Fibroblast of villous mesenchyme (primary cell): ENCODE data around the gene CHAT. TPM values are rescaled to one million over a fixed set of nuclear protein-coding genes. Genes with fewer than 3 reads are reported as not detected.

Source experiments
- DNase-seq: peaks from one replicate; pipeline ENCODE4 v3.0.0-alpha.2; 2010; ENCODE audit warnings: low read depth
- H3K4me3 ChIP-seq: 2 replicates; pipeline ENCODE4 v1.5.1; 2011; ENCODE audit warnings: low read depth, mild to moderate bottlenecking, low read length
- total RNA-seq: library from RNA; depleted of rRNA; stranded (reverse); fragments of >200 nt; gene quantifications from 2 replicates; pipeline ENCODE4 v1.2.3, GENCODE V29; 2012
- TF ChIP-seq, protein P1 (sequence below): IDR thresholded peaks from 2 replicates; pipeline ENCODE4 v1.5.1; 2012; ENCODE audit warnings: low read depth, mild to moderate bottlenecking, low read length; ENCODE audit not compliant: insufficient read depth

CHAT gene
- total RNA-seq, 1 donor: not detected

- TF ChIP-seq, protein P1, sequence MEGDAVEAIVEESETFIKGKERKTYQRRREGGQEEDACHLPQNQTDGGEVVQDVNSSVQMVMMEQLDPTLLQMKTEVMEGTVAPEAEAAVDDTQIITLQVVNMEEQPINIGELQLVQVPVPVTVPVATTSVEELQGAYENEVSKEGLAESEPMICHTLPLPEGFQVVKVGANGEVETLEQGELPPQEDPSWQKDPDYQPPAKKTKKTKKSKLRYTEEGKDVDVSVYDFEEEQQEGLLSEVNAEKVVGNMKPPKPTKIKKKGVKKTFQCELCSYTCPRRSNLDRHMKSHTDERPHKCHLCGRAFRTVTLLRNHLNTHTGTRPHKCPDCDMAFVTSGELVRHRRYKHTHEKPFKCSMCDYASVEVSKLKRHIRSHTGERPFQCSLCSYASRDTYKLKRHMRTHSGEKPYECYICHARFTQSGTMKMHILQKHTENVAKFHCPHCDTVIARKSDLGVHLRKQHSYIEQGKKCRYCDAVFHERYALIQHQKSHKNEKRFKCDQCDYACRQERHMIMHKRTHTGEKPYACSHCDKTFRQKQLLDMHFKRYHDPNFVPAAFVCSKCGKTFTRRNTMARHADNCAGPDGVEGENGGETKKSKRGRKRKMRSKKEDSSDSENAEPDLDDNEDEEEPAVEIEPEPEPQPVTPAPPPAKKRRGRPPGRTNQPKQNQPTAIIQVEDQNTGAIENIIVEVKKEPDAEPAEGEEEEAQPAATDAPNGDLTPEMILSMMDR: no peak
- no peak overlapping the region for H3K4me3 ChIP-seq
- no peak for DNase-seq
These were observed 13.9 kb downstream of the CHAT start for GRCh38 chr10:49627644-49628247.

DNA sequence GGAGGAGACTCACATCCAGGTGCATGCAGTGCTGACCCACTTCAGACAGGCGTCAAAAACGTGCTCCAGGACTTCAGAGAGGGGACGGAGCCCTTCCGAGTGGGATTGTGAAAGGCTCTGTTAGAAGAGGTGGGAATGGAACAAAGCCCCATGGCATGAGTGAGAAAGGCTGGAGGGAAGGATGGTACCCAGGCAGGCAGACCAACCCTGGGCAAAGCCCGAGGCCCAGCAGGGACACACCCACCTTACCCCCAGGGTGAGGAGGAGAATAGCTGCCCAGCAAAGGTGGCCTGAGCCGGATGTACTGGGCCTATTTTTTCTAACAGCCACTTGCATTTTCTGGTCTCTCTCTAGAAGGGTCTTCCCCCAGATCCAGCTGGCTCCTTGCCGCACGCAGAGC is 14.8 kb downstream of the CHAT start:
- TF ChIP-seq, protein P1: no peak
- DNase-seq: no peak
- no peak overlapping the region for H3K4me3 ChIP-seq

- DNase-seq: no peak
- no peak overlapping the region for H3K4me3 ChIP-seq
- TF ChIP-seq, protein P1: no peak
These were observed 15.6 kb downstream of the CHAT start for GRCh38 chr10:49629431-49629881.

GRCh38 chr10:49631975-49632374 is 18.1 kb downstream of the CHAT start:
- no peak for DNase-seq
- H3K4me3 ChIP-seq: no peak overlapping the region
- TF ChIP-seq, protein P1: no peak

DNA sequence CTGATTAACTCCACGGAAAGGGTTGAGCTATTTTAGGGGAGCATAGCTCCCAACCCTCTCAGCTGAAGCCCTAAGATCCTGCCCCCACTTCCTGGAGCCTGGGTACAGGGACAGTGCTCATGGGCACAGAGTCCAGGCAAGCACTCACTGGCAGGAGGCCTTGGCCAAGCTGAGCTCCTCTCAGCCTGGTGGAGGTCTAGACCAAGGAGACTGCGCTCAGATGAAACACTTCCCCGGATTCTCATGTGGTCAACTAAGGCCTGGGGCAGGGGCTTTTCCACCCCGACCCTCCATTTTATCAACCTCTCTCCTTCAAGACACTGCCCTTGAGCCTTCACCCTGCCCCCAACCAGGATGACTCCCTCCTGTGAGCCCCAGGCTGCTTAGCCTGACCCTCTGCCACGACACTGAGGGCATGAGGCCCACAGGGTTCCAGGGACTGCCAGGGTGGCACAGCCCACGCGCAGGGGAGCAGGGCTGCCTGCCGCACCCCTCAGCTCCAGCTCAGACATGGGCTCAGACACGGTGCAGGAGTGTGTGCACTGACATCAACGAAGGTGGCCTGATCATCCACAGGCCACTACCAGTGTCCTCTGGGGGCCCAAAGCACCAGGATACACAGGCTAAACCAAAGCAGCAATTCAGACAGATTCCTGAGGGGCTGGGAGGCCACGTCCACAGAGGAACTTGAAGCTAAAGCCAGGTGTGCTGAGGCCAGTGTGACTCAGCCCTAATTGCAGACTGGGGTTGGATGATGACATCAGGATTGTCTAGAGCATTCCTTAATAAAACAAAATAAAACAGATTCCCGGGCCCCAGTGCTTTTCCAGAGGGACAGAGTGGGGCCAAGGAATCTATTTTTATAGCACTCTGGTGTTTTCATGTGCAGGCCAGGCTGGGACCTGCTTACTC is 18.8 kb downstream of the CHAT start:
- no peak for DNase-seq
- H3K4me3 ChIP-seq: no peak overlapping the region
- TF ChIP-seq, protein P1: no peak

DNA sequence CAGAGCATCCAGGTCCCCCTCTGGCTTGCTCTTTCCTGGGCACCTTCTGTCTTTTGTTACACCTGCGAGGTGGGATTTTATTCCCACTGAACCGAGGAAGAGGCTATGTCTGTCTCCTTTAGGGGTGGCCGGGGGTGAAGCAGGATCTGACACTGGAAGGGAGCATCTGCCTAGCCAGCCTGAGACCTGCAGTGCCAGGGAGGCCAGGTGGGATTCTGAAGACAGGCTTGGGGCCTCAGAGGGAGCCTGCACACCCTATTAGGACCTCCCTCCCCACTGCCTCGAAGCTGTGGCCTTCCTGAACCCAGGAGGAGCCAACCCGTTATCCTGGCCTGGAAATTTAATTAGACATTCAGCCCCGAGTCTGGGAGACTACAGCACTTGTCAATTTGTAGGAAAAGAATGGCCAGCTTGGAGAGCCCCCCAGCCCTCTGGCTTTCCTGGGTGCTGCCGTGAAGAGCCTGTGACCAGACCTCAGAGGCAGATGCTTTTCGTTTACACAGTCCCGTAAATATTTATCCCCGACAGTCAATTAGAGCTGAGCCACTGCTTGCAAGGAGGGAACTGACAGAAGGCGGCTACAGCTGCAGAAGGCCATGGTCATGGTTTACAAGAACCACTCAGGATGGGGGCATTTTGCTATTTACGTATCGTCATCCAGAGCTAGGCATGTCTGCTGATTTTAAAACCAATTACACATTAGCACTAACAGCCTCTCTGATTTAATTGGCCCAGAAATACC is 19.7 kb downstream of the CHAT start:
- no peak overlapping the region for H3K4me3 ChIP-seq
- TF ChIP-seq, protein P1: no peak
- DNase-seq: no peak
